Lung microvascular endothelial cell (primary cell): ENCODE results near the gene CARD16. TPM values are rescaled to one million over a fixed set of nuclear protein-coding genes. Genes with fewer than 3 reads are reported as not detected.
"Not testable (repeated sequence)": the region's sequence is repeated elsewhere in the genome, so short reads cannot be mapped to it uniquely, and the experiment has no call there.

ENCODE experiments used
- DNase-seq, 2 donors: peaks; one replicate each; pipeline versions ENCODE4 v3.0.0 to v3.0.0-alpha.2; 2010; ENCODE audit warnings: low read depth in 2 of 2
- total RNA-seq: library from RNA; depleted of rRNA; stranded (reverse); fragments of >200 nt; gene quantifications from 2 replicates; pipeline ENCODE4 v1.2.1, GENCODE V29; 2014

CARD16 gene
- total RNA-seq, 1 donor from 2014 or later: 106 TPM

DNA sequence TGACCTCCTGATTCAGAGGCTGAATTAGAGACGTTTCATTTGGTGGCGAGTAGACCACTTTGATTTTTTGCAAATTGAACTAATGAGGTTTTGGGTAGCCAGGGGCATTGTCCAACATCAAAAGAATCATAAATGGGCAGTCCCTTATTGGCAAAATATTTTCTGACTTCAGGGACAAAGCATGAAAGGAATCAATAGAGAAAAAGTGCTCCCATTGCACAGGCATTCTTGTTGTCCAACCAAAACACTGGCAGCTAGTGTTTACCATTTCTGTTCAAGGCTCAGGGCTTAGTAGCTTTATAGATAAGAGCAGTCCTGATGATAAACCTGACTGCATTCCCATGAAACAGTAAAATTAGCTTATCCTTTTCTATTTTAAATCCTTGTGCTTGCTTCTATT lies 6.4 kb upstream of the CARD16 start:
- no peak for DNase-seq

DNA sequence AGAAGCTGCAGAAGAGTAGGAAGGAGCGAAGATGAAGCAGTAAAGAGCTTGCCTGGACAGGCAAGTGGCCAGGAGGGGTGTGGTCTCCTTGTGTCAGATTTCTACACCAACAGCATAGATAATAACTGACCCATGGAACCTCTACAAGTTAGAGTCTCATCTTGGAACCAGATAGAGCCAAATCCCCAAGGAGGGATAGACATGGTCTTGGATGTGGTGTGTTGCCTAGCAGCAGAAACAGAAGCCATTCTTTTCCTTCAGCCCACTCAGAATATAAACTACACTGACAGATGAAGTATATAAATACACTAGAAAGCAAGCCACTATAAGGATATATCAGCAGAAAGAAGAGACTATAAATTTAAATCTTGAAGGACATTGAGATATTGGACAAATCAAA lies 4.3 kb upstream of the CARD16 start:
- no peak for DNase-seq

DNA sequence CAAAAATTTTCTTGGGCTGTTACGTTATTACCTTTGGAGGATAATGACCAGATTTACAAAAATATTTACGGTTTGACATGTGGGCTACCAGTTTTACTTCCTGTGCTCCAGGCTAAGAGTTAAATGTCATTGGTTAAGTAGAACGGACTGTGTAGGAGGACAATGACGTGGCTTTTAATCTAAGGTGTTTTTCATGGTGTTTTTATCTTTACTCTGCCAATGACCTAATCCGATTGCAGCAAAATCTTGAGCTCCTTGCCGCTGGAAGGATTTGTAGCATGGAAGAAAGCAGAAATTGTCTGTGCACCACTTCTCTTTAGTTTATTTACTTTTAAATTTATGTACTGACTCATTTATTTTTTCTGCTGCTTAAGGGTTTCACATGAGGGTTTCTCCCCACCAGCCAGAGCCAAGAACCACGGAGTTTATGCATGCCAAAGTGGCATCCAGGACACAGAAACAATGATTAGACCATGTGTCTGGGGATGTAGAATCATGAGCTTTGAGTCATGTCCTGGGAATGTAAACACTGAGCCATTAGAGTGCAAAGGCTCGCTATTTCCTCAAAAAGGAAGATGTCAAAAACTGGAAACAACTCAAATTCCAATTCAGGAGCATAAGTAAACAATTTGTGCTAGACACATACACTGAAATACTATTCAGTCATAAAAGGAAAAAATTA lies 1.9 kb upstream of the CARD16 start:
- peak; percentile 86 to 99 for DNase-seq

GRCh38 chr11:105045676-105046296 lies 651 bp upstream of the CARD16 start:
- DNase-seq: peak in 1 of 2 donors; percentile 15

DNA sequence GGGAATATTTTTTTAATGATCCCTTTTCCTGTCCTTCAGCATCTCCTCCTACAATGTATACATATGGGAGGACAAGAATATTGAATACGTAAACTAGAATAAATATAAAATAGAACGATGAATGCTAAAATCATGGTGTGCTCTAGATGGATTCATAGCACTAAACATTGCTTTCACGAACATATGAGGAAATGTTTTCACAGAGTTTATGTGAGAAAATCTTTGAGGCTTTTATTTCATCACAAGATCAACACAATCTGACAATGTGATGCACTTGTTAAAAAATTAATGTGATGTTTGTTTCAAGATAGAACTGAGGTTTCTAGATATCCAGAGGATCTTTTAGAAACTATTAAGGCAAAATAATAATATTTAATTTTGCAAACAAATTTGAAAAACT lies 3.0 kb downstream of the CARD16 start:
- DNase-seq: no peak

GRCh38 chr11:105040703-105041102 lies 4.4 kb downstream of the CARD16 start:
- no peak for DNase-seq

DNA sequence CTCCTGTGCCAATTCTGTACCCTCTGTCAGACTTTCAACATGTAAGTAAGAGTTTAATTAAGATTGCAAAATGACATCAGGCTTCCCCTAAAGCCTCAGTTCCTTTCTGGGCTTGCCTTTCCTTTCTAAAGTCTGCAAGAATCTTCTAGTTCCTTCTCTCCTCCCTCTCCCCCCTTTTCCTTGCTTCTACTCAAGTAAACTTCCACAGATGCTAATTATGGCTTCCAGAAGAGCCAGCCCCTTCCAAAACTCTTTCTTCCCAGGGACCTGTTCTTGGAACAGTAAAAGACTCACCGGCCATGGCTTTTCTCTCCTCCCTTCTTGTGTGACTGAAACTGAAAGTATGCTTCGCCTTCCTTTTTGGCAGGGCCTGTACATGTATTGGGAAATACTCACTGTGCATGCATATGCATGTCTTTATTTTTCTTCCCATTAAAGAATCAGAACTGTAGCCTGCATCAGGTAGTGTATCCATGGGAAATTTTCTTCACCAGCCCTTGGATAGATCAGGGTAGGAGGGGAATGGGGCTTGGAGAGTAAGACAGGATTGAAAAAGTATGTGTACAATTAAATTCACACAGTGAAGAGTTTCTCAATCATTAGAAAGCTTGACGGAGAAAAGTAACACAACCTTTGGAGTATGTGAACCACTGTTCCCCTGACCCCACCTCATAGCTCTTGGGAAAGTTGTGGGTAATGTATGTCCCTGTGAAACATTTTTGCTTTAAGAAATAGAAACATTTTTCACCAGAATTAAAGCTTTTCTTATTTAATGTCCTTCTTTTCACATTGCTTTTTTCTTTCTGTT lies 10.1 kb downstream of the CARD16 start, which contains the start of gene CASP1:
Gene CASP1, minus strand, starts transcription at position 332 of the 808 bp plus-strand sequence. Its CDS starts 31 bp downstream, at position 301.
- DNase-seq: peak; percentile 68 to 76

GRCh38 chr11:105034388-105034787 lies 10.7 kb downstream of the CARD16 start:
- not testable (repeated sequence) for DNase-seq

GRCh38 chr11:105033781-105034180 lies 11.4 kb downstream of the CARD16 start:
- DNase-seq: no peak

- DNase-seq: no peak
Measured at GRCh38 chr11:105033343-105033742, 11.8 kb downstream of the CARD16 start.

DNA sequence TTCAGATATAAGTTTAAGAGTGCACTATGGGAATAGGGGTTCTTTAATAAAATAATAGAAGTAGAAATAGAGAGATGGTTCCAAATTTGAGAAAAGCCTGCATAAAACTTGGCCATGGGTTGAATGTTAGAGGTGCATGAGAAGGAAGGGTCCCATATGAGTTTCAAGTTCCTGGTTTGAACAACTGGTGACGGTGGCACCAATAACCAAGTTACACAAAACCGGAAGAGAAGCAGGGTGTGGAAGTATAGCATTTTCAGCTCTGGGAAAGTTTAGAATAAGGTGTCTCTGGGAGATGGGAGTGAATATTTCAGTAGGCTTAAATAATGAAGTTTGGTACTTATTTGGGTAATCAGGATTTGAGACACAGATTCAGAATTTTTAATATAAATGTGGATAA lies 12.6 kb downstream of the CARD16 start:
- no peak for DNase-seq

DNA sequence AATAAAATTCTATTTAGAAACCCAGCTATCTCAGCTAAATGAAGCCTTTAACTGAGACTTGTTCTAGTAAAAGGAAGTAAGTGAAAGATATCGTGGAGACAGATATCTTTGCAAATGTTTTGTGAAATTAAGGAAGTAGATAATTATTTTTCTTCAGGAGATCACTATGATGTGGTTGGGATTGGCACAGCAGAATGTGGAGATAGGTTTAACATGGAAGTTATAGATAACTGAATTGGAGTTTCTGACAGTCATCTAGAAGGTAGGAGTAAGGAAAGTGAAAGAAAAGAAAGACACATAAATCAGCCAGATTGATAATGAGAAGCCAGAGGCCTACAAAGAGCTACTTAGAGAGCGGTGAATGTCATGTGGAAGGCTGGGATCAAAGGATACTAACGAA lies 17.5 kb downstream of the CARD16 start:
- DNase-seq: no peak

- DNase-seq: no peak
Measured at GRCh38 chr11:105024394-105024793, 20.7 kb downstream of the CARD16 start.

DNA sequence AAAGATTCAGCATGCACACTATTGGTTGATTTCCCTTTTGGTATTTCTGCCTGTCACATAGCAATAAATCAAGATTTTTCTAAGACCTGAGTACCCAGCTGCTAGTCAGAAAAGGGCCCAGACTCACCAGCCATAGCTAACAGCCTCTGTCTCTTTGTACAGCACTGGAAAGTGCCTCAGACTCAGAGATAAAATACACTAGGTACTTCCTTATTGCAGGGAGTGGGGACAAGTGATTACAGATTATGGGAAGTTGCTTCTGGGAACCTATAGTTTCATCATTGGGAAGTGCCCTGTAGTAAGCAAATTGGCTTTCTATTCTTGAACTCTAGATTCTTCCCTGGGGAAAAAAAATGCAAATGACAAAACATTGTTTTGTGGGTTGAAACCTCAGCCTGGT lies 22.1 kb downstream of the CARD16 start, which contains the start of gene CASP5:
Gene CASP5, minus strand, starts transcription at position 166 of the 400 bp plus-strand sequence. Its CDS starts 32 bp downstream, at position 134.
- DNase-seq: no peak

DNA sequence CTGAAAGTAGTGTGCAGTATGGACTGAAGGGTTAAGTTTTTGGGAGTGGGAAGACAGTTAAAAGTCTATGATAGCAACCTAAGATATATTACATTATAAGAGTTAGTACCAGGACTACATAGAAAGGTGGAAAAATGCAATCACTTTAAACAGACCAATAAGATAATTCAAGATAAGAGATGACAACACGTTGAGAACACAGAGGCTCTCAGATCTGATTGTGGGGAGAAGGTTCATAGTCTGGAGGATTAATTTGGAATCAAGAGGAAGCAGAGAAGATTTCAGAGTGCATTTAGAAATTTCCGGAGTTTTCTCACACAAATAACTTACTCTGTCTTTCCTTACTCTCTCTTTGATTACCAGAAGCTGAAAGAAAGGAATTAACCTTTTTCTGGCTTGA lies 22.6 kb downstream of the CARD16 start:
- no peak for DNase-seq

- DNase-seq: no peak
Measured at GRCh38 chr11:105007463-105007862, 37.7 kb downstream of the CARD16 start.

- DNase-seq: no peak
Measured at GRCh38 chr11:105005451-105005845, 39.7 kb downstream of the CARD16 start.

DNA sequence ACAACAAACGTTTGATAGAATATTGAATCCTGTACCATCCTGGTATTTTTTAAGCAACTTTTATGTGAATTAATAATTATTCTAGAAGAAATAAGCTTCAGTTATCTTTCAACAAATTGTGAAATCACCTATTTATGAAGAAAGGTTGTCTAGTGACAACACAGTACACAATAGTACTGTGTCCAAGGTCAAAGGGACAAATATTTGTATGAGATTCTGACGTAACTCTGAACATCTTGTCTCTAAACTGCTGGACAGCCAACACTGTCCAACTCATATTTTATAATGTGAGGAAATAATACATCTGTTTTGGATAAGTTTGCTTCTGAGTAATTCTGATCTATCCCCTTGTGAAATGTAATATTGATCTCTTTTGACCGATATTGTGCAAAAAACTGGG lies 41.1 kb downstream of the CARD16 start:
- DNase-seq: peak; percentile 14 to 42

DNA sequence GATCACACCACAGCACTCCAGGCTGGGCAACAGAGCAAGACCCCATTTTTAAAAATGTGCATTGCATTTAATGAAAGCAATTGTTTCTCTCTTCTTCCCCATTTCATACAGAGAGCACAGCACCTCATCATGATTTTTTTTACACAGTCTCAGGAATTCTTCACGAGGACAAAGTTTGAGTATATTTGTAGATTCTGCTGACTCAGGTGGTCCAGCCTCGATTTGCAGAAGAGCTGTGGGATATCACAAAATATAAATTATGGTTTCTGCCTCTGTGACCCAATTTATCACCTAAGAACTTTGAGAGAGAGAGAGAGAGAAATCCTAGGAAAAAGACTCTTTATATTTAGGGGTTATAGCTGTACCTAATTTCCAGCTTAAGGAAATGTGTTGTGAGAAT lies 42.0 kb downstream of the CARD16 start:
- no peak for DNase-seq

GRCh38 chr11:105000797-105001196 lies 44.3 kb downstream of the CARD16 start:
- peak; percentile 1 to 11 for DNase-seq

DNA sequence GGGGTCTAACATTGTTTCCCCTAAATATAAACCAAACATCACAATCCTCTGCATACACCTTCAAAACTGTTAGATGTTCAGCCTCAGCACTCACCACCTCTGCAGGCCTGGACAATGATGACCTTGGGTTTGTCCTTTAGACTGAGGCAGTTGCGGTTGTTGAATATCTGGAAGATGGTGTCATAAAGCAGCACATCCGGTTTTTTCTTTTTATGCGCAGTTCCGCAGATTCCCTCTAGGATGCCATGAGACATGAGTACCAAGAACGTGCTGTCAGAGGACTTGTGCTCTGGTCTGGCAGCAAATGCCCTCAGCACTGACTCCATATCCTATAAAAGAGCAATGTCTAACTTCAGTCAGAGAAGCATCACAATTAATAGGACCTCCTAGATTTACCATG lies 45.0 kb downstream of the CARD16 start:
- DNase-seq: peak in 1 of 2 donors; percentile 11

GRCh38 chr11:104999721-105000120 lies 45.4 kb downstream of the CARD16 start:
- no peak for DNase-seq
